K562 (cell line): ENCODE results near the gene NLRP6. TPM values are rescaled to one million over a fixed set of nuclear protein-coding genes. Genes with fewer than 3 reads are reported as not detected.
"Not testable (repeated sequence)": the region's sequence is repeated elsewhere in the genome, so short reads cannot be mapped to it uniquely, and the experiment has no call there.

Experiments used
- ATAC-seq: fragments of 200-7000 bp; cut with Tn5 transposase; 3 replicates; pipeline ENCODE4 v1.9.1; 2020; ENCODE audit warnings: moderate library complexity
- BruUV-seq: library from RNA; stranded (reverse); fragments of 400-500 nt; replicated peaks from 2 replicates; lab custom pipeline; 2021; lab: Mats Ljungman, UMichigan
- CTCF ChIA-PET: fragments of 300-600 bp; formaldehyde crosslinking; extraction: SDS; loops from one replicate; lab custom pipeline; 2021; ENCODE audit warnings: low intra/inter-chr PET ratio; lab: Yijun Ruan, JAX
- POLR2A ChIA-PET: fragments of 300-600, 350-650 bp; sonication (Branson Sonifier 250); formaldehyde crosslinking; extraction: SDS; loops from one replicate; lab custom pipeline; 2021; ENCODE audit warnings: antibody characterized with exemption, inconsistent platforms; lab: Yijun Ruan, JAX
- DNase-seq, 4 experiments: peaks; one replicate each; pipeline versions ENCODE4 v3.0.0 to v3.0.0-alpha.2; 2011 to 2018; ENCODE audit warnings: low spot score in 3 of 4, mixed read lengths in 3 of 4; ENCODE audit errors: extremely low read depth in 1 of 4
- FAIRE-seq: peaks from 2 replicates; lab custom pipeline; 2011; peaks lifted over from hg19 to GRCh38; lab: Jason Lieb, UNC
- H2AFZ ChIP-seq: 2 replicates; pipeline ENCODE4 v1.6.0; 2011; ENCODE audit warnings: low read depth, low read length, control low read depth, inconsistent platforms
- H3K27ac ChIP-seq: fragments of 200-600 bp; 3 replicates; pipeline ENCODE4 v1.8.0; 2011; ENCODE audit warnings: low read depth, mild to moderate bottlenecking, control low read depth, inconsistent platforms, low read length, moderate library complexity, mixed read lengths; ENCODE audit errors: extremely low read depth
- H3K27me3 ChIP-seq, 2 experiments: fragments of 300-600 bp in 1 of 2; 2 replicates in 1 of 2; 3 replicates in 1 of 2; pipeline versions ENCODE4 v1.6.0 to v1.8.0; 2011; ENCODE audit warnings: inconsistent platforms in 2 of 2, low read length in 2 of 2, mild to moderate bottlenecking in 1 of 2, mixed read lengths in 1 of 2, moderate library complexity in 1 of 2; ENCODE audit not compliant: control insufficient read depth in 2 of 2, insufficient read depth in 2 of 2
- H3K36me3 ChIP-seq: fragments of 300-600 bp; 3 replicates; pipeline ENCODE4 v1.8.0; 2011; ENCODE audit warnings: mild to moderate bottlenecking, low read length, inconsistent platforms; ENCODE audit not compliant: control insufficient read depth, insufficient read depth
- H3K4me1 ChIP-seq, 2 experiments: fragments of 200-600 bp in 1 of 2; replicated peaks in 1 of 2; 2 replicates in 1 of 2; 3 replicates in 1 of 2; pipeline versions ENCODE4 v1.5.1 to v1.8.0; 2011; ENCODE audit warnings: inconsistent platforms in 2 of 2, low read length in 2 of 2, mild to moderate bottlenecking in 1 of 2, mixed read lengths in 1 of 2, moderate library complexity in 1 of 2; ENCODE audit not compliant: control insufficient read depth in 2 of 2, insufficient read depth in 2 of 2
- H3K4me2 ChIP-seq: 2 replicates; pipeline ENCODE4 v1.6.1; 2011; ENCODE audit warnings: low read length, control low read depth, inconsistent platforms, mixed read lengths; ENCODE audit not compliant: insufficient read depth
- H3K4me3 ChIP-seq: fragments of 200-600 bp; sonication (generic), shearing (Covaris generic); 2 replicates; pipeline ENCODE4 v1.5.1; 2016; ENCODE audit warnings: control low read depth, inconsistent platforms
- H3K79me2 ChIP-seq: fragments of 200-600 bp; 3 replicates; pipeline ENCODE4 v1.8.0; 2011; ENCODE audit warnings: low read length, inconsistent platforms; ENCODE audit not compliant: control insufficient read depth, insufficient read depth
- H3K9ac ChIP-seq, 2 experiments: 2 replicates each; pipeline versions ENCODE4 v1.6.0 to v1.6.1; 2011; ENCODE audit warnings: low read depth in 2 of 2, low read length in 2 of 2, control low read depth in 1 of 2, inconsistent platforms in 1 of 2, mild to moderate bottlenecking in 1 of 2, mixed read lengths in 1 of 2; ENCODE audit not compliant: insufficient read depth in 1 of 2
- H3K9me1 ChIP-seq: one replicate; pipeline ENCODE4 v1.6.0; 2011; ENCODE audit warnings: inconsistent platforms, mild to moderate bottlenecking, low read length, moderate library complexity; ENCODE audit not compliant: control insufficient read depth, insufficient read depth
- H3K9me3 ChIP-seq: replicated peaks from 2 replicates; pipeline ENCODE4 v1.5.1; 2011; ENCODE audit warnings: low read depth, low read length, inconsistent platforms; ENCODE audit not compliant: control insufficient read depth, insufficient read depth
- H4K20me1 ChIP-seq: replicated peaks from 2 replicates; pipeline ENCODE4 v1.6.1; 2011; ENCODE audit warnings: low read length, inconsistent platforms, mixed read lengths; ENCODE audit not compliant: control insufficient read depth, insufficient read depth
- ELF4 ChIP-seq: fragments of 450-650 bp; formaldehyde crosslinking; IDR thresholded peaks from 2 replicates; pipeline ENCODE4 v1.4.0; 2022; ENCODE audit warnings: missing genetic modification characterization
- ERF ChIP-seq: fragments of 450-650 bp; formaldehyde crosslinking; IDR thresholded peaks from 2 replicates; pipeline ENCODE4 v1.4.0; 2020; ENCODE audit warnings: mild to moderate bottlenecking, mixed read lengths
- EWSR1 ChIP-seq: fragments of 450-650 bp; IDR thresholded peaks from 2 replicates; pipeline ENCODE4 v1.6.1; 2018; ENCODE audit warnings: borderline replicate concordance, mild to moderate bottlenecking, low read depth, moderate library complexity; ENCODE audit not compliant: partially characterized antibody
- HCFC1 ChIP-seq: IDR thresholded peaks from 2 replicates; pipeline ENCODE4 v1.6.1; 2012; ENCODE audit warnings: low read depth, low read length, improper control_type of control experiment
- NCOA1 ChIP-seq: fragments of 450-650 bp; IDR thresholded peaks from 2 replicates; pipeline ENCODE4 v1.6.1; 2016; ENCODE audit warnings: low read depth
- NONO ChIP-seq, 2 experiments: fragments of 200-400 bp in 1 of 2; fragments of 450-650 bp in 1 of 2; formaldehyde crosslinking in 1 of 2; IDR thresholded peaks; 2 replicates each; pipeline ENCODE4 v1.6.1; 2017; ENCODE audit warnings: low read depth in 2 of 2, mild to moderate bottlenecking in 2 of 2, moderate library complexity in 2 of 2, low read length in 1 of 2
- POLR2A ChIP-seq: fragments of 450-650 bp; conservative IDR thresholded peaks from 2 replicates; pipeline ENCODE4 v1.6.1; 2016
- POLR2AphosphoS2 ChIP-seq: IDR thresholded peaks from 2 replicates; pipeline ENCODE4 v1.6.1; 2012; ENCODE audit warnings: low read length, improper control_type of control experiment
- SUPT5H ChIP-seq: fragments of 450-650 bp; IDR thresholded peaks from 2 replicates; pipeline ENCODE4 v1.6.1; 2016
- ZNF239 ChIP-seq: fragments of 250-450 bp; sonication (Bioruptor Pico); IDR thresholded peaks from 2 replicates; pipeline ENCODE4 v1.4.0; 2020; ENCODE audit warnings: mild to moderate bottlenecking
- ZNF740 ChIP-seq, 3 experiments: fragments of 200-800 bp in 1 of 3; sonication (Bioruptor generic) in 1 of 3; sonication (generic) in 1 of 3; formaldehyde crosslinking in 1 of 3; IDR thresholded peaks; 2 replicates each; pipeline versions ENCODE4 v1.6.1 to v1.8.0; 2016 to 2022; ENCODE audit warnings: mild to moderate bottlenecking in 2 of 3, missing compliant biosample characterization in 2 of 3, missing genetic modification characterization in 2 of 3, missing genetic modification reagents in 1 of 3
- WGBS: fragments of 100-300 bp; shearing (Covaris generic); methylation state at CpG from one replicate; pipeline ENCODE4 v1.1.6; 2016; ENCODE audit warnings: low coverage, mixed read lengths; ENCODE audit not compliant: insufficient coverage; ENCODE audit errors: missing lambda C conversion rate; 5-methylcytosine and 5-hydroxymethylcytosine counted together
- in situ Hi-C: fragments of 300-500 bp; cut with MboI; formaldehyde crosslinking; loops from 4 replicates; pipeline ENCODE4 v1.15.0; 2018; ENCODE audit warnings: inconsistent platforms, mixed read lengths
- intact Hi-C: fragments of 100-400 bp; cut with micrococcal nuclease; formaldehyde crosslinking; loops from 2 replicates; pipeline ENCODE4 v1.14.2; 2022
- polyA plus RNA-seq, 8 experiments: library from polyadenylated mRNA; depleted of rRNA in 4 of 8; stranded (reverse) in 5 of 8; unstranded in 3 of 8; fragments of >200 nt; fragmentation: Nextera tagmentation in 2 of 8; fragmentation: Illumina TruSeq in 1 of 8; extraction: Ambion mirVana in 2 of 8; extraction: Trizol in 1 of 8; gene quantifications; 2 replicates each; pipeline versions ENCODE4 v1.2.1 to v1.2.3, GENCODE V29; 2011 to 2014; ENCODE audit warnings: inconsistent platforms in 1 of 8, missing spikeins in 1 of 8
- total RNA-seq, 7 experiments: library from RNA; depleted of rRNA in 6 of 7; stranded (reverse); fragments of >200 nt in 6 of 7; fragmentation: Illumina TruSeq in 2 of 7; extraction: Trizol in 2 of 7; gene quantifications; 2 replicates each; pipeline versions ENCODE4 v1.2.1 to v1.2.3, GENCODE V29; 2011 to 2021; ENCODE audit warnings: low replicate concordance in 1 of 7

The NLRP6 gene
- total and polyA plus RNA-seq, 9 of the 15 experiments (the other 6 are each of a cell fraction or from before 2014, with no cell fraction given): 0.03 to 0.18 (median 0.15) TPM; not detected in 5

- TF ChIP-seq ZNF740 (CRISPR knock-in tag; IDR thresholded peaks at IDR 0.05) (no peak), ZNF740 (tag; IDR thresholded peaks at IDR 0.05) (peak in 1 of 2 experiments; percentile 60; a peak in 2 of 4 replicates), NCOA1 (0 out of 2 replicates have a peak, but pooled peaks have one; percentile 3), HCFC1 (no peak), ZNF239 (no peak), POLR2AphosphoS2 (no peak), EWSR1 (no peak), ELF4 (CRISPR knock-in tag) (no peak)
Observed at GRCh38 chr11:316891-317301, 38.7 kb downstream of the NLRP6 start (continued).

GRCh38 chr11:317668-318404 lies 39.6 kb downstream of the NLRP6 start:
- in situ Hi-C loops, CTCF ChIA-PET, H4K20me1 ChIP-seq, FAIRE-seq, BruUV-seq, H3K27me3 ChIP-seq, H3K9me3 ChIP-seq, H2AFZ ChIP-seq, H3K9me1 ChIP-seq, ATAC-seq: not testable (repeated sequence)
- POLR2A ChIA-PET: interaction anchor here (0.5 to 2.0 kb wide), 11 partner anchors 9 to 293 kb away, joined by 3 to 10 read pairs (median 4); partner anchors contain the start of genes BET1L, IFITM2 and RIC8A
- DNase-seq: peak in 1 of 4 experiments; percentile 47
- H3K4me3 ChIP-seq: peak overlapping the region; percentile 69; the same call in 1 of the 2 replicates
- WGBS: 26% methylated on average over 6 of the region's 30 CpGs
- peak overlapping the region; percentile 87 for H3K27ac ChIP-seq
- H3K79me2 ChIP-seq: peaks cover 71% of the 10 kb centered on the region
- intact Hi-C loops: loop anchor here (2.0 kb wide), 1 partner anchor 37 kb away; no protein-coding TSS in a partner anchor
- H3K4me1 ChIP-seq: peaks cover 14 to 47% of the 10 kb centered on the region in 2 experiments
- H3K36me3 ChIP-seq: peaks cover 29% of the 10 kb centered on the region; the same call in 1 of the 3 replicates
- H3K9ac ChIP-seq: peak overlapping the region; percentile 82 to 89; a peak in 3 of 4 replicates
- TF ChIP-seq POLR2A (peak; percentile 70), ERF (0 out of 2 replicates have a peak, but pooled peaks have one; percentile 31), SUPT5H (peak; percentile 62; the same call in 1 of the 2 replicates), NONO (IDR thresholded peaks at IDR 0.05; ENCODE audit: low read depth in 2 of 2, low read length in 1 of 2) (0 out of 4 replicates have a peak, but pooled peaks of 1 of the 2 experiments have one; percentile 10)
- peak overlapping the region; percentile 95 for H3K4me2 ChIP-seq
